Measurements from ENCODE around the gene CPN2. TPM values are rescaled to one million over a fixed set of nuclear protein-coding genes. Genes with fewer than 3 reads are reported as not detected.

CPN2 gene
- polyA plus RNA-seq, 1 donor from 2014 or later: not detected

Other genes with a start within 250 kb of the CPN2 start
- 0.25 TPM in 1 of 2 replicates, not detected in the other for gene HES1, start 215.2 kb downstream of the CPN2 start, polyA plus RNA-seq
- gene LRRC15, start 18.4 kb upstream of the CPN2 start, polyA plus RNA-seq: not detected in 2 replicates
- 0.14 and 0.16 TPM in 2 replicates for gene GP5, start 47.9 kb upstream of the CPN2 start, polyA plus RNA-seq
- gene ATP13A3, start 135.7 kb upstream of the CPN2 start, polyA plus RNA-seq: 60.1 and 64.7 TPM in 2 replicates